ENCODE data around the gene SPEF2.

DNA sequence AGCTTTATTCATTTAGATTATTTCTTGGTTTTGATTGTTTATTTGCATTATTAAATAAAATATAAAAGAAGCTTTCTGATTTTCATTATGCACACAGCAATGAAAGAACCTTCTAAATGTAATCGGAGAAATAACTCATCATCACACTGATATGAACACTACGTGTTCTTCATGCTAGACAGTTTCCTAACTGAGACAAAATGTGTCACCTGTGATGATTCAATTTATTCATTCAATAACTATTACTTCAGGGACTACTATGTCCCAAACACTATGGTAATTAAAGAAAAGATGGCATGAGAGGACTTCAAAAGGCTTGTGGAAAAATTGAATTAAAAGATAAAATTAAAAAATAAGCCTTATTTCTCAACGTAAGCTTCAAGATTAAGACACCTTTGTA, 118.1 kb downstream of the SPEF2 start:
- TF ChIP-seq, protein P1, sequence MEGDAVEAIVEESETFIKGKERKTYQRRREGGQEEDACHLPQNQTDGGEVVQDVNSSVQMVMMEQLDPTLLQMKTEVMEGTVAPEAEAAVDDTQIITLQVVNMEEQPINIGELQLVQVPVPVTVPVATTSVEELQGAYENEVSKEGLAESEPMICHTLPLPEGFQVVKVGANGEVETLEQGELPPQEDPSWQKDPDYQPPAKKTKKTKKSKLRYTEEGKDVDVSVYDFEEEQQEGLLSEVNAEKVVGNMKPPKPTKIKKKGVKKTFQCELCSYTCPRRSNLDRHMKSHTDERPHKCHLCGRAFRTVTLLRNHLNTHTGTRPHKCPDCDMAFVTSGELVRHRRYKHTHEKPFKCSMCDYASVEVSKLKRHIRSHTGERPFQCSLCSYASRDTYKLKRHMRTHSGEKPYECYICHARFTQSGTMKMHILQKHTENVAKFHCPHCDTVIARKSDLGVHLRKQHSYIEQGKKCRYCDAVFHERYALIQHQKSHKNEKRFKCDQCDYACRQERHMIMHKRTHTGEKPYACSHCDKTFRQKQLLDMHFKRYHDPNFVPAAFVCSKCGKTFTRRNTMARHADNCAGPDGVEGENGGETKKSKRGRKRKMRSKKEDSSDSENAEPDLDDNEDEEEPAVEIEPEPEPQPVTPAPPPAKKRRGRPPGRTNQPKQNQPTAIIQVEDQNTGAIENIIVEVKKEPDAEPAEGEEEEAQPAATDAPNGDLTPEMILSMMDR (IDR thresholded peaks at IDR 0.05; ENCODE audit: low read depth, low read length, poor library complexity, severe bottlenecking): no peak
- TF ChIP-seq EZH2phosphoT487 (IDR thresholded peaks at IDR 0.05; ENCODE audit: borderline replicate concordance, low read length): no peak

Data from DOHH2 (cell line).